Gastrocnemius medialis (tissue), 4 donors: ENCODE results near the gene ITGA11. TPM values are rescaled to one million over a fixed set of nuclear protein-coding genes. Genes with fewer than 3 reads are reported as not detected.

Source experiments
- ATAC-seq, 2 donors: fragments of 150-250 bp; one replicate each; pipeline ENCODE4 v1.9.1; 2016
- DNase-seq, 2 donors: peaks; one replicate each; pipeline ENCODE4 v3.0.0-alpha.2; 2019
- H3K27ac ChIP-seq, 4 donors: fragments of 200-600 bp; sonication (generic); 1 replicate in 1 of 4; 2 replicates in 3 of 4; pipeline ENCODE4 v1.5.1; 2016 to 2018; ENCODE audit warnings: mild to moderate bottlenecking in 2 of 4, moderate library complexity in 1 of 4
- H3K27me3 ChIP-seq, 3 donors: fragments of 200-600 bp; sonication (generic) in 2 of 3; 1 replicate in 1 of 3; 2 replicates in 2 of 3; pipeline versions ENCODE4 v1.5.1 to v1.6.0; 2016 to 2019; ENCODE audit warnings: mild to moderate bottlenecking in 1 of 3, moderate library complexity in 1 of 3
- H3K36me3 ChIP-seq, 2 donors: fragments of 200-600 bp; sonication (generic) in 1 of 2; one replicate each; pipeline ENCODE4 v1.5.1; 2017 to 2018
- H3K4me1 ChIP-seq, 2 donors: fragments of 200-600 bp; sonication (generic) in 1 of 2; one replicate each; pipeline ENCODE4 v1.5.1; 2016 to 2017; ENCODE audit warnings: mild to moderate bottlenecking in 2 of 2
- H3K4me3 ChIP-seq, 4 donors: fragments of 200-600 bp; sonication (generic) in 3 of 4; 1 replicate in 1 of 4; 2 replicates in 3 of 4; pipeline ENCODE4 v1.5.1; 2016 to 2019; ENCODE audit warnings: mild to moderate bottlenecking in 2 of 4
- H3K9me3 ChIP-seq, 3 donors: fragments of 200-600 bp; sonication (generic) in 2 of 3; 1 replicate in 1 of 3; 2 replicates in 2 of 3; pipeline ENCODE4 v1.5.1; 2016 to 2019
- CTCF ChIP-seq, 5 experiments: fragments of 450-650 bp in 3 of 5; fragments of 200-600 bp in 2 of 5; sonication (generic) in 2 of 5; IDR thresholded peaks in 4 of 5; conservative IDR thresholded peaks in 1 of 5; 1 replicate in 4 of 5; 2 replicates in 1 of 5; pipeline ENCODE4 v1.5.1; 2016 to 2019; ENCODE audit warnings: antibody characterized with exemption in 5 of 5, mild to moderate bottlenecking in 3 of 5, moderate library complexity in 3 of 5
- POLR2A ChIP-seq, 2 donors: fragments of 450-650 bp; IDR thresholded peaks; one replicate each; pipeline ENCODE4 v1.6.1; 2017; ENCODE audit warnings: antibody characterized with exemption in 2 of 2, mild to moderate bottlenecking in 2 of 2, moderate library complexity in 2 of 2
- in situ Hi-C, 4 donors: fragments of 200-750 bp; cut with MboI; loops; one replicate each; pipeline versions ENCODE4 v1.15.0 to v1.8.0; 2017; ENCODE audit warnings: low sequenced_read_pairs in 4 of 4
- intact Hi-C: fragments of 100-400 bp; cut with DNase I; formaldehyde crosslinking; loops from one replicate; pipeline ENCODE4 v1.15.1; 2023; ENCODE audit warnings: low total_unique reads
- total RNA-seq, 4 donors: library from RNA; depleted of rRNA; stranded (reverse); fragments of >200 nt; gene quantifications; one replicate each; pipeline versions ENCODE4 v1.1.0 to v1.2.3, GENCODE V29; 2016

ITGA11 gene
- total RNA-seq, 4 donors from 2014 or later, result 1.5 to 12.0 (median 2.5) TPM

DNA sequence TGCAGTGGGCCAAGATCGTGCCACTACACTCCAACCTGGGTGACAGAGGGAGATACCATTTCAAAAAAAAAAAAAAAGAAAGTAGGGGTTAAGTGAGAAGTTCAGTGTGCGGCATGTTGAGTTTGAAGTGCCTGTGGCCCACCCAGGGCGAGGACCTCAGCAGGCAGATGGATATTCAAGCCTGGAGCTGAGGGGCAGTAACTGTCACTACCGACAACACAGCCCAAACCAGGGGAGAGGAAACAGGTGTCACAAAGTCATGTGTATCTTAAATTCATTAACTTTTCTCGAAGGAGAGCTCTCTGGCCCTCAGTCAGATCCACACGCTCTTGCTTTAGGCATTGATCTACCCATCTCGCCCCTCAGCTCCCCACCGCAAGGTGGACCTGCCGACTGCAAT lies 109.2 kb downstream of the ITGA11 start:
- ATAC-seq, result no peak

DNA sequence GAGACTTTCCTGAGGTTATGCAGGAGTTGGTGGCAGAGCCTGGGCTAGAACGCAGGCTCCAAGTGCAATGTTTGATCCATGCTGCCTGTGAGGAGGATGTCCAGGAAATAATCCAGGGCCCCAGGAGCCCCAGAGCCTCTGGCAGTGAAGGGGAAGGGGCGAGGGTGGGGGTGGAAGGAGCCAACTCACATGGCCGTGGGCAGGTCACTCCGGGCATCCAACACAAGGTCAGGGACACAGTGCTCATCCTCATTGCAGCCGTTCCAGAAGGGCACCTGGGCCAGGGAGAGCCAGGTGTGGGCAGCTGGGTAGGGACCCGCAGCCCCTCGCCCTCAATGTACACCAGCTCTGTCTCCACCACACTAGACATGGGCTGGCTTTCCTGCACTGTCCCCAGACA lies 110.7 kb downstream of the ITGA11 start:
- TF ChIP-seq POLR2A (IDR thresholded peaks at IDR 0.05) (no peak), CTCF (IDR thresholded peaks at IDR 0.05 in 4 of 5, conservative IDR thresholded peaks at IDR 0.05 in 1 of 5) (no peak)
- no peak for DNase-seq
- Histone ChIP-seq H3K4me3 (no peak overlapping the region), H3K27ac (no peak overlapping the region), H3K27me3 (no peaks in the 10 kb centered on the region), H3K36me3 (no peaks in the 10 kb centered on the region), H3K4me1 (no peaks in the 10 kb centered on the region), H3K9me3 (no peaks in the 10 kb centered on the region)
- in situ Hi-C loops, result loop anchor here in 2 of 4 donors (25.0 kb wide), 2 partner anchors 216 to 341 kb away; no protein-coding TSS in a partner anchor
- intact Hi-C loops, result no loop called here
- no peak for ATAC-seq

More for the DNA sequence above, 109.2 kb downstream of the ITGA11 start:
- Histone ChIP-seq H3K4me1 (no peaks in the 10 kb centered on the region), H3K36me3 (no peaks in the 10 kb centered on the region), H3K9me3 (no peaks in the 10 kb centered on the region), H3K4me3 (no peak overlapping the region), H3K27me3 (no peaks in the 10 kb centered on the region), H3K27ac (no peak overlapping the region)
- DNase-seq, result no peak
- TF ChIP-seq POLR2A (IDR thresholded peaks at IDR 0.05) (no peak), CTCF (IDR thresholded peaks at IDR 0.05 in 4 of 5, conservative IDR thresholded peaks at IDR 0.05 in 1 of 5) (no peak)
- in situ Hi-C loops (loop anchor here in 2 of 4 donors (25.0 kb wide), 2 partner anchors 215 to 340 kb away; no protein-coding TSS in a partner anchor), intact Hi-C loops (no loop called here)

DNA sequence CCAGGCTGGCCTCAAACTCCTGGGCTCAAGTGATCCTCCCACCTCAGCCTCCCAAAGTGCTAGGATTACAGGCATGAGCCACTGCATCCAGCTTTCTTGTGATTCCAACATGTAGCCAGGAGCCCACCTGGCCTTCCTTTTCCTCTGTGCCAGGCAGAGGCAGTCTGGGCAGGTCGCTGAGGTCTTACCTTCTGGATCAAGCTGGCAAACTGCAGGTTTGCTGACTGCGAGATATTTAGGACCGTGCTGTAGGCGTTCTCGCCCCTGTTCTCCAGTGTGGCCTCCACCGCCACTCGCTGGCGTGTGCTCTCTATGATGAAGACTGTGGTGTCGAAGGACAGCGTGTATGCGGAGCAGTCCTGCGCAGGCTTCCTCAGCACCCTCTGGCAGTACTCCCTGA lies 112.0 kb downstream of the ITGA11 start:
- in situ Hi-C loops (loop anchor here in 2 of 4 donors (25.0 kb wide), 2 partner anchors 217 to 342 kb away; no protein-coding TSS in a partner anchor), intact Hi-C loops (no loop called here)
- Histone ChIP-seq H3K27me3 (no peaks in the 10 kb centered on the region), H3K36me3 (no peaks in the 10 kb centered on the region), H3K9me3 (no peaks in the 10 kb centered on the region), H3K27ac (no peak overlapping the region), H3K4me3 (no peak overlapping the region), H3K4me1 (no peaks in the 10 kb centered on the region)
- TF ChIP-seq CTCF (IDR thresholded peaks at IDR 0.05 in 4 of 5, conservative IDR thresholded peaks at IDR 0.05 in 1 of 5) (no peak), POLR2A (IDR thresholded peaks at IDR 0.05) (no peak)
- DNase-seq (no peak), ATAC-seq (no peak)

GRCh38 chr15:68318931-68319909 lies 112.7 kb downstream of the ITGA11 start:
- TF ChIP-seq POLR2A (IDR thresholded peaks at IDR 0.05) (no peak), CTCF (IDR thresholded peaks at IDR 0.05 in 4 of 5, conservative IDR thresholded peaks at IDR 0.05 in 1 of 5) (no peak)
- intact Hi-C loops (no loop called here), in situ Hi-C loops (loop anchor here in 2 of 4 donors (25.0 kb wide), 2 partner anchors 218 to 343 kb away; no protein-coding TSS in a partner anchor)
- DNase-seq (no peak), ATAC-seq (no peak)
- no peaks in the 10 kb centered on the region for H3K9me3 ChIP-seq
- H3K4me1 ChIP-seq, result no peaks in the 10 kb centered on the region
- no peak overlapping the region for H3K4me3 ChIP-seq
- H3K27me3 ChIP-seq, result no peaks in the 10 kb centered on the region
- no peaks in the 10 kb centered on the region for H3K36me3 ChIP-seq
- no peak overlapping the region for H3K27ac ChIP-seq
